ENCODE data around the gene PIH1D1.

DNA sequence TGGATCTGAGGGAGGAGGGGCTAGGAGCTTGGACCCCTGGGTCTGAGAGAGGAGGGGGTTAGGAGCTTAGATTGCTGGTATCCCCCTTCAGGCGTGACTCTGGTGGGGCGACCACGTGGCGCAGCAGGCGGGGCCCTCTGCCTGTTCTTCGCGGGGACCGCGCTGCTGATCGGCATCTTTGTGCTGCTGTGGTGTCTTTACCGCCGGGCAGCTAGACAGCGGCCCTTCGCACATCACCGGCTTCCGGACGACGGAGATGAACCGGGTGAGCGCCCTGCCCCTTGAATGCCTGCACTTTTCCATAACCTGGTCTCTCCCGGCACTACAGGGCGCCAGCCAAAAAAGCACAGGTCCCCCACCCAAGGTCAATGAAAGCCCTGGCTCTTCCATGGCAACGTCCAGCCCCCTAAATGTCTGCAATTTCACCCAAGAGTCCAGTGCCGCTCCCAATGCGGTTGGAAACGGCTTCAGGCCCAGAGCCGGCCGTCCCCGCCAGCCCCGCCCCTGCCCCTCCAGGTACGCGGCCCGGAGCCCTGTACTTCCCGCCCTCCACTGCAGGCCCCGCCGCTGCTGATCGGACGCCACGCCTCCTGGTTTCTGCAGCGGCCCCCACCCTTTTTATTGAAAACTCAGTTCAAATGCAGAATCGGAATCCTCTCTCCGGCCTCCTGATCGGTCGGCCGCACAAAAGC, 23.6 kb downstream of the PIH1D1 start:
- TF ChIP-seq, protein P1, sequence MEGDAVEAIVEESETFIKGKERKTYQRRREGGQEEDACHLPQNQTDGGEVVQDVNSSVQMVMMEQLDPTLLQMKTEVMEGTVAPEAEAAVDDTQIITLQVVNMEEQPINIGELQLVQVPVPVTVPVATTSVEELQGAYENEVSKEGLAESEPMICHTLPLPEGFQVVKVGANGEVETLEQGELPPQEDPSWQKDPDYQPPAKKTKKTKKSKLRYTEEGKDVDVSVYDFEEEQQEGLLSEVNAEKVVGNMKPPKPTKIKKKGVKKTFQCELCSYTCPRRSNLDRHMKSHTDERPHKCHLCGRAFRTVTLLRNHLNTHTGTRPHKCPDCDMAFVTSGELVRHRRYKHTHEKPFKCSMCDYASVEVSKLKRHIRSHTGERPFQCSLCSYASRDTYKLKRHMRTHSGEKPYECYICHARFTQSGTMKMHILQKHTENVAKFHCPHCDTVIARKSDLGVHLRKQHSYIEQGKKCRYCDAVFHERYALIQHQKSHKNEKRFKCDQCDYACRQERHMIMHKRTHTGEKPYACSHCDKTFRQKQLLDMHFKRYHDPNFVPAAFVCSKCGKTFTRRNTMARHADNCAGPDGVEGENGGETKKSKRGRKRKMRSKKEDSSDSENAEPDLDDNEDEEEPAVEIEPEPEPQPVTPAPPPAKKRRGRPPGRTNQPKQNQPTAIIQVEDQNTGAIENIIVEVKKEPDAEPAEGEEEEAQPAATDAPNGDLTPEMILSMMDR (IDR thresholded peaks at IDR 0.05 in 2 of 3, conservative IDR thresholded peaks at IDR 0.05 in 1 of 3; ENCODE audit: control insufficient read depth in 2 of 3, extremely low read depth in 1 of 3, insufficient read depth in 1 of 3, low read depth in 3 of 3, low read length in 3 of 3): no peak
- TF ChIP-seq LARP7 (IDR thresholded peaks at IDR 0.05) (no peak), SREBF2 (IDR thresholded peaks at IDR 0.05; ENCODE audit: low read length) (no peak), CHD1 (IDR thresholded peaks at IDR 0.05; ENCODE audit: low read depth, low read length) (no peak), CHD2 (IDR thresholded peaks at IDR 0.05; ENCODE audit: borderline replicate concordance, low read depth, low read length) (no peak), RAD21 (IDR thresholded peaks at IDR 0.05; ENCODE audit: insufficient read depth, low read depth, low read length) (no peak)
